Activated CD4-positive, CD25-positive, alpha-beta regulatory T cell treated with anti-CD3 and anti-CD28 coated beads, Interleukin-2, amount 50 U/mL, for 16 hours (primary cell): ENCODE results near the gene FYB1.

Source experiments
- DNase-seq: peaks from one replicate; pipeline ENCODE4 v3.0.0-alpha.2; 2020; ENCODE audit warnings: low read depth, low spot score

FYB1 gene

DNA sequence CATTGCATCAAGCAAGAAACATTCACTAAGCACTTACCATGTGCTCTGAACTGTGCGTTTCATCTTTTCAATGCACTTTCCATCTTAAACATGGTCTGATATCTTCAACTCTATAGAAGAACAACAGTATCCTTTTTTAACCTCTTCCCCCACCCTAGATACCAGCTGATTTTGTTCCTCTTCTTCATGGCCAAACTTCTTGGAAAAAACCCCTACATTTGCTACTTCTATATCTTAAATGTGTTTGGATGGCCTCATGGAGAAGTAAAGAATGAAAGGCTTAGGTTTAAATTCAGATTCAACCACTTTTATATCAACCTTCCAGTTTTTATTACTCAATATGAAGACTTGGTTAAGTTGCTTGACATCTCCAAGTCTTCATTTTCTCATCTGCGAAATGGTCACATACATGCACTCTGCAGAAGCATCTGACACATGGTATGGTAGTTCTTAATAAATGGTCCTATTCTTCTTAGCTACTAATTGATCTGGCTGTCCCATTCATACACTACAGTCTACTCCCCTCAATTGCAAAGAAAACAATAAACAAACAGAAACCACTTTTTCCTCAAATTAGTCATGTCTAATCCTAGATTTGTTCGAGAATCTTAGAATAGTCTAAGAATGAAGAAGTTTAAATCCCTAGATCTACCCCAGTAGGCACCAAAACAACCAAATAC, 59.4 kb downstream of the FYB1 start:
- DNase-seq, result no peak

DNA sequence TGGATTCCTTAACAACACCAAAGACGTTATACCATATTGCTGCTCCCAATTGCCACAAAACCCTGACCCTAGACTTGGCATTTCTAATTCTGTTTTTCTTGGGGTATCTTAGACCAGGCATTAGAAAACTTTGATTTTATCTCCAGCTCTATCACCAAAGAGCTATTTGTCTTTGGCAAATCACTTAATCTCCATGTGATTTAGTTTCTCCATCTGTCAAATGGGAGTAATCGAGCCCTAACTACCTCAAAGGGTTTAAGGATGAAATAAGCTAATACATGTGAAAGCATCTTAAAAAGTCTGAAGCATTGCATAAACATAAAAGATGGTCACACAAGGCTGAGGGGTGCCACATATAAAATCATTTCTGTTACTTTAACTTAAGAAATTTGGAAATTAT, 60.6 kb downstream of the FYB1 start:
- DNase-seq, result no peak

DNA sequence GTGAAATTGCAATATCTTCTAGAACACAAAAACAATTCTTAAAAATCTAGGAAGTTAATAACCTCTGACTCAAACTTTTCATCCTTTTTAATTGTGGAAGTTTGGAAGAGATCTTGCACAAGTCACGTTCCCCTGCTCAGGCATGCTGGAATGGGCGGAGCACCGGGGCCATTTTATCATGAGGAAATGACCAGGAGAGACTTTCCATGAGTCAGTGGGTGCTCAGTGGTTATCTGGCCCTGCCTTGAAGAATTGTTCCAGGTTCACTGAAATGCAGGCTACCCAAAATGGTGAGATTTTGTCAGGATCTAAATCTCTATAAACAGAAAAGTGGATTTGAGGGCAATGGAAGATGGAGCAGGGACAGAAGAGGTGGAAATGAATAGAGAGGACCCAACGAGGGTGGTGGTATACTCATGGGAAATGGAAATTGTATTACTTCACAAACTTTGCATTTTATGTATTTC, 61.2 kb downstream of the FYB1 start:
- DNase-seq, result no peak

DNA sequence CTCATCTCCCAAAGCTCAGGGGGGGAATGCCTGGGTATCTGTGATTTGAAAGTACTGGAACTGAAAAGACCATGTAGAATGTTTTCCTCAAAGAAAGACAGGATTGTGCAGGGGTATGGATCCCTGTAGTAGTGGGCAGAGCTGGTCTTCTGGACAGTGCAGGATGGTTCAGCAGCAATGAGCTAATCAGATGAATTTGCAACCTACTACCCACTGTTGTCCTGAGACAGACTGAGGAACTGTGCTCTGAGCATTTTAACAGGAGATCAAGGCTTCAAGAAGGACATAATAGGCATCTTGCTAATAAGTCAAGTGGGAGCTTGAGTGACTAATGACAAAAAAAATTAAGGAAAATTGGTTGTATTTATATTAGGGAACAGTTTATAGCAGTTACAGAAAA, 61.7 kb downstream of the FYB1 start:
- DNase-seq, result no peak

DNA sequence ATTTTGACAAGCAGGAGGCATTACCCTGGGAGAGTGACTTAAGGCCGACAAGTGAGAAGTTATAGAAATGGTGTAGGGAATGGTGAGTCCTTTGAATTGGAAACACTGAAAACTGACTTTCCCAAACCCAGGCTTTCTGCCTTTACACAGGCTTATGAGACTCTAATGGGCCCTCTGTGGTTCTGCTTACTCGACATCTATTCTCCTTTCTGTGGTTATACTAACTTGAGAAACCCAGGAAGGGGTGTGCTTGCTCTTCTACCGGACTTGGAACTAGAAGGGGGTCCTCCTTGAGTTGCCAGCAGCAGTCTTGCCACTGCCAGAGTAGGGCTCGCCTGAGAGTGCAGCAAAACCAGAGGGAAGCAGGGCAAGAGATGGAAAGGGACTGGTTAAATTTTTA, 63.3 kb downstream of the FYB1 start:
- DNase-seq, result no peak

DNA sequence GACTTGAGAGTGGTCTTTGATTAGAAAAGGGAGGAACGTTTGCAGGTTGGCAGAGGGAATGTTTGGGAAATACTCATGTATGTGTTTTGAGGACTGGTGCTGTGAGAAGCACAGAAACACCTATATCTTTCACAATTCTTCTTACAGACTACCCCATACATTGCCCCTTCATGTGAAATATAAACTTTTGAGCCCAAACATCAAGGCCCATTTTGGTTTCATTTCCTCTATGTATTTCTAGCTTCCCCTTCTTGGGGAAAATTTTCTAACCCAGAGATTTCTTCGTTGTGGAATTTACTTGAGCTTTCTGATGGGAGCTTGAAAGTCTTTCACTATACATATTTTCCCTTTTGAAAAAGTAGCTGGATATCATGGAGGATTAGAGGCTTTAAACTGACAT, 67.6 kb downstream of the FYB1 start:
- DNase-seq, result no peak

DNA sequence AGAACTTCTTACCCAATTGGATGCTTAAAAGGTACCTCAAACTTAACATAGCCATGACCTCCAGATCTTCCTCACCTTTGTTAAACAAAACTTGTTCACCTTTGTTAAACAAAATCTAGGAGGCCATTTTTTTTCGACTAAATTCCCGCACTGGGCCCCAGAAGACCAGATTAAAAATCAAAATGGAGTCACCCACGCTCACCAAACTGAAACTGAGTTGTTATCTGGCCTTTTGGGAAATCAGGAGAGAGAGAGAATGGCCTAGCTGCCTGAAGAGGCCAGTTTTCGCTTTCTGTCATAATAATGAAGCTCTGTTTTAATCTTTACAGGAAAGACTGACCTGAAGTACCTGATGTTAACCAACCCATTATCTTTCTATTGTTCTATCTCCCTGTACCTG, 69.4 kb downstream of the FYB1 start:
- no peak for DNase-seq

DNA sequence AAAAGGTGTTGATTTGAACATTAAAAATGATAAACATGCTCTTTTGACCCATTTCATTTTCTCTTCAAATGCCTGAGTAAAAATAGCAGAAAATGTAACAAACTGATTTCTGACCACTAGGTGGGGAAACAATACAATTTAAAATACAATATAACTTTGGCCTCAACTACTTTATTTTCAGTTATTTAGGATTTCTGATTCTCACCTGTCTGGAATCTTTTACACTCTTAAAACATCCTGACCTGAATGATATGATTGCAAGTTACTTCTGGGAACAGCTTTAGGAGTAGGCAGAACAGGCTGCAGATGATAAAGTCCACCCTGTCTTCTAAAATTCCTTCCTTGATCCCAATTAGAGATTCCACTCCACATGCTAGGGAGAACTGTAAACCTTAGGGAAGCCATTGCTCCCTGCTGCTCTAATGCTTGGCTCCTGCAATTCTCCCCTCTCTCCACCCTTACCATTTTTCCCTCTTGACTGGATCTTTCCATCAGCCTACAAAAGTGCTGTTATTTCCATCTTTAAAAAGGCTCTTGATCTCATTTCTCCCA, 70.3 kb downstream of the FYB1 start:
- DNase-seq, result no peak

DNA sequence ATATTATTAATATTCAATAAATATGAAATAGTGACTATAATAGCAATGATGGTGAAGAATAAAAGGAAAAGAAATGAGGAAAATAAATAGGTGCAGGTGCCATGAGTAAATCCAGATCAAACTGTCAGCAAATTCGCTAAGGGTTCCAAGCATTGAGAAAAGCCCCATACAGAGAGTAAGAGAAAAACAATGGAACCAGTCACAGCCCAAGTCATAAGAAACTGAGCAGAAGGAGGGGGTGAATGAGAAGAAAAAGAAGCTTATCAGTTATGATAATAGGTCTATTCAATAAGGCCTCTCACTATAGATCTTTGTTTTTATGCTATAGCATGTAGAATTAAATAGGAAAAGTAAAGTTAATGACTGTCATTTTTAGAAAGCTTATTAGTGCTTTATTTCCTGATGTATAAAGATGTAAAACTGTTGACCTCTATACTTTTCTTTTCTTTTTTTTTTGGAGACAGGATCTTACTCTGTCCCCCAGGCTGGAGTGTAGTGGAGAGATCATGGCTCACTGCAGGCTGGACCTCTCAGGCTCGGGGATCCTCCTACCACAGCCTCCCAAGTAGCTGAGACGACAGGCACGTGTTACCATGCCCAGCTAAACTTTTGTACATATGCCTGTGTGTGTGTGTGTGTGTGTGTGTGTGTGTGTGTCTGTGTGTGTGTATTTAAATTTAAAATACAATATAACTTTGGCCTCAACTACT, 72.4 kb downstream of the FYB1 start:
- no peak for DNase-seq

DNA sequence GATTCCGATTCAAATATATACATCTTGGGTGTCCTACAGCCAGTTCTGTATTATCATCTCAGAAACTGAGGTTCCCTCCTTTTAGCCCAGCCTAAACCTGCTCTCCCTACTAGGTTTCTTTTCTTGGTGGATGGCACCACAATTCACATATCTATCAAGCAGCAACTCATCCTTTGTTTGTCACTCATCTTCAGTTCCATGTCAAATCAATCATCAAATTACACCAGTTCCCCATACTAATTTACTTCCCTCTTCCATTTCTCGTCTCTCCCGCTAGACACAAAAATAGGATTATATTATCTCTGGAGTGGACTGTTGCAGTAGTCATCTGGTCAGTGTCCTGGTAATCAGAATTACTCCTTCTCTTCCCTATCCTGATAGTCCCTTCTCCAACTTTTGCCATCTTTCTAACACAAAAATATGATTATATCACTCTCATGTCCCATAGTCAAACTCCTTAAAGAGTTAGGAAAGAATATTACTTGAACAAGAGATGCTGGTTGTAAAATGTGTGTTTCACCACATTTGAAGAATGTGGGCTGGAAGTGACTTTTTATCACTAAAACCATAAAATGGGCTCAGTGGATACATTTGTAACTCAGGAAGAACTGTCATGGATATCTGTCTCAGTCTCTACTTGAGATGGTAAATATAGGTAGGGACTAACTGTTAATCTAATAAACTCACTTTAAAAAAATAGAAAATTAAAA, 76.1 kb downstream of the FYB1 start:
- no peak for DNase-seq

DNA sequence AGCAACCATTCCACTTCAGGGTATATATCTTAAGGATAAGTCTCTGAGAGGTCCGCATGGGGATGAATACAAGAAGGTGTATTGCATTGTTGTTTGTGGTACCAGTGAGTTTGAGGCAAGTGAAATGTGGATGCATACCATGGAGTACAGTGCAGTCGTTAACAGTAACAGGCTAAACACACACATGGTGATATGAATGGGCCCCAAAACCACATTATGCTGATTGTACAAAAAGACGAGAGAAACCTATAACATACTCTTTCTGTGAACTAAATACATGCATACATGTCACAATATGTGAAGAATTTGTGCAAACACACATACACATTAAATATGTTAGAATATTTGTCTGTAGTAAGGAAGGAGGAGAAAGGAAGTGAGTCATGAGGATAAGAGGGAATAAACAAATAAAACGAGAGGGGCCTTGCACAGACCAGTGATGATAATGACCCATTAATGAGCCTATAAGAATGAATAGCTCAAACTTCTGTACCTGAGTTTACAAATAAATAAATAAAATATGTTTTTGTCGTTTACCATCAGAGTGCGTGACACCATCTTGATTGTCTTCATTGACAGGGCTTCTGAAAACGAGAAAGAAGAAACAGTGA, 78.7 kb downstream of the FYB1 start:
- no peak for DNase-seq

DNA sequence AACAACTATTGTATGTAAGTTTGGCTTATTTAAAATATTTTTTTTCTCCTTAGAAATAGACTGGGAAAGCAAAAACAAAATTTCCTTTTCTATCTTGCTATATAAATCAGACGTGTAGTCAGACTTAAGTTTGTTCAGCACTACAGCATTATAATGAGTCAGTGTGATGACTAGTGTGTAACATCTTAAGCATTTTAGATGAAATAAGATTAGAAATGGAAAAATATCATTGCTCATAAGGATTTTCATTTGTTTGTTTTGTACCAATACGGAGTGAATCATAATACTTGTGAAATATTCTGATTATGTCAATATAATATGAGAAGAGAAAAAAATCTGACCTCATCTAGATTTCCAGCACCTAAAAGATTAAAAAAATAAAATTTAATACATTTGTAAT, 80.5 kb downstream of the FYB1 start:
- no peak for DNase-seq

DNA sequence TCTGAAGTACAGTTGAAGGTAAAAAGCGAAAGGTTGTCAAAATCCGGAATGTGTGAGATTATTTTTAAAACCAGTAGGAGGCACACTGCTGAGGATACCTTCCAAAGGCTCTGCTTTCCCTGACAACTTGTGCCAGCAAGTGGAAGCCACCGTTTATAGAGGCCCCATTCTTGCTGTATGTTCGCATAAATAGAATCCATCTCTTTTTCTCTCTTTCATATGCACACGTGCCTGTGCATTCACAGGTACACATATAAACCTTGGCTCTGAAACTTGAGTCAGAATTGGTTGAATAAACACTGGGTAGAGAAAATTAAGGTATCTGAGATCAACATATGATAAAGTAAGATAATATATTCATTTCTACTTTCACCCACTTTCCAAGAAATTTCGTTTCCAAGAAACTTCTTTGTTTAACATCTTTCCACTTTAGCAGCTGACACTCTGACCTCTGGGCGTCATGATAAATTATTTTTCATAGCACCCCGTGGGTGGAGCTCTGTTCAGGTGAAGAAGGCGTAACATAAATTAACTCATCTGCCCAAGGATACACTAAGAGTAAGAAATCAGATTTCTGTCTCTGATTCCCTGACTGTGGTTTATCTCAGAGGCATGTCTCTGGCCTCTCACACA, 81.4 kb downstream of the FYB1 start:
- peak; percentile 2 for DNase-seq

DNA sequence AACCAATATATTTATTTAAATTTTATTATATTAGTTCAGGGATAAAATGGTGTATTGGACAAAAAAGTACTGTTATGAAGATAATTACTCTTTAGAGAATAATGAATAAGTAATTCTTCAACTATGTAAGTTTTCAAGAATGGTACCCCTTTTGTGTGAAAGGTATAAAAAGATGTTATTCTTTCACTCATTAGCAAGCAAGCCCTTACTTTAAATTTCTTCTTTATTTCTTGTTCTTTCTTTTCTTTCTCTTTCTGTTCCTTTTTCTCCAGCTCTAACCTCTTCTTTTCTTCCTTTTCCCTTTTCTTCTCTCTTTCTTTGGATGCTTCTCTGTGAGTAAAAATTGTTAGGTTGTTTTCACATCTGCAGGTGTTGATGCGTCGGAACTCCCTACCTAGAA, 82.0 kb downstream of the FYB1 start:
- DNase-seq, result no peak

DNA sequence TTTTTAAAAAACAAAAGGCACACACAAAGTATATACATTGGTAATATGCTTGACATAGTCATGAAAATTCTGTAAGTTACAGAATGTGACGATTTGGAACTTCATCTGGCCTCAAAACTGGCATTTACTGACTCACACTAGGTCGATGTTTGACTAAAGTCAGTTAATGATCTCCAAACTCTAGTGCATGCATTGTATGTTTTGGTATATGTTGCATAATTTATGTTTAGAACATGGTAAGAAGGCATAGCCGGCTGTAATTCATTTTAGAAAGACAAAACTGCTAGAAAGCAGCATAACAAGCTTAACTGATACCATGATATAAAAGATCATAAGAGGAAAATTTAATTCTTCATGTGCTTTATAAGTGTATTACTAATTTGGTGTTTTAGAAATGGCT, 86.6 kb downstream of the FYB1 start:
- DNase-seq, result no peak

DNA sequence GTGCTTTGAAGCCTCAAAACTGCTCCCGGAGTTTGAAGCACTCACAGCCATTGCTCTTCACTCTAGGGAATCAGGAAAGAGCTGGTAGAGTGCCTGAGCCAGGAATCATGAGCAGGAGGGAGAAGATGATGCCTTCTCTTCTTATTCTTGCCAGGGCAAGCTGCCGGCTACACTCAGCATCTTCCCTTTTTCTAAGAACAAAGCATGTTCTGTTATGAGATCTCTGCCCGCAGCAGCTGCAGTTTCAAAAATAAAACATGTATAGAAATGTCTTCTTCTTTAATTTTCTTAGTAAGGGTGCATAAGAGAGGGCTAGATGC, 87.3 kb downstream of the FYB1 start:
- DNase-seq, result no peak

DNA sequence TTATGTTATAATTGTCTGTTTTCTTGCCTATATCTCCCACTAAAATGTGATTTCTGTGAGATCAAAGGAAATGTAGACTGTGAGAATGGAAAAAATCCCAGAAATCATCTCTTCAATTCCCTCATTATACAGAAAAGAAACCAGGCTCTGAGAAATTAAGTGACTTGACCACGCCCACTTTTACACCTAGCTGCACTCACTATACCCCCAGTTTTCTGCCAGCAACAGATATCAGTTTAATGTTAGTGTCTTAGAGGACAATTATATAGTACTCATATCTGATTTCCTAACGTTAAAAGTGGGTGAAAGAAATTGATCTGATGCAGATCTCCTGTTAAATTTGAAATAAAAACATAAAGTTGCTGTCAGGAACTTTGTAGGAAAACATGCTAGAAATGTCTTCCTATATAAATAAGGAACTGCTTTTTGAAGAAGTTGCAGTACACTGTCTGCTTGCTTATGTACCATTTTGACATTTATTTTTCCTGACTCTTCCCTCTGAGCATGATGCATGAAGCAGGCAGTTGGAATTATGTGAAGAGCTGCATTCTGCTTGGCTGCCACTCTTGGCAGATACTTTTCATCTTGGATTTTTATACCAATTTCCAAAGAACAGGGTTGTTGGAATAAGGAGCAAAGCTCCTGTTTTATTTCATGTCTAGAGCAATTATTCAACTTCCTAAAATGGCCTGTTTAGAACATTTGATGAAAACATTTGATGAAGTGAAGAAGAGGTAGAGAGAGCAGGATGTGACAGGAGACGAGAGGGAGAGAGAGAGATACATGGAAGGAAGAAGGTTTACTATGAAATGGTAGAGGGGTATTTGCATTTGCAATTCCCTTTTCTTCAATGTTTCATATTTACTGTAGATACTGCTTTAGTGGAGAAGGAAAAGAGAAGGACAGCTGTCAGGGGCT, 87.9 kb downstream of the FYB1 start:
- no peak for DNase-seq

DNA sequence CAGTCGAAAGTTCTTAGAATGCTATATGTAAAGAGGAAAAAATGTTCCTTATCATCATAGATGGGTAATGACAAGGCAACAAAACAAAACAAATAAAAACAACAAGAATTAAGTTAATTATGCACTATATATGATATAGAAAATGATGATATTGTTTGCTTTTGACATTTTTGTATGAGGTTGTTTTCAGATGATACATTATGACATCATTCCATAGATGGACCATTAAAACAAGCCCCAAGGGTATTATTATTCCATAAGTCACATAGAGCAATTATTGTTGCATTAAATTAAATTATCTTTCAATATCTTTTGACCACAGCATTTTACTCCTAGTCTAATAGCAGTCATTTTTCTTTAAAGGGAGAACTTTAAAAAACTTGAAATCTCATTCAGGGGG, 88.6 kb downstream of the FYB1 start:
- DNase-seq, result no peak

DNA sequence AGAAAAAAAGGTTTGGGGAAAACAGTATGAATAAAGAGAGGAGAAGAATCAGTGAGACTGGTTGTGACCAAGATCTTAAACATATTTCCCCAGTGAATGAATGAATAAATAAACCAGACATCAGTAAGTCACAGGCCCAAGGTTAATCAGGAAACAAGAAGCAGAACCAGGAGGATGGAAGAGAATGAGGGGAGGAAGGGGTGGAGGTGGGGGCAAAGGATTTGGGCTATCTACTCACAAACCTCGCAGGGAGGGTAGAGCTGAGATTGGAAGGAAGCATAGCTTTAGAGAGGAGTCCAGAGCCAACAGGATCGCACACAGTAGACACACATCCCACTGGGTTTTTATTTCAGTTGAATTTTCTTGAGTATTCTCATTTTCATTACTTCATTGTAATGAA, 97.4 kb downstream of the FYB1 start:
- DNase-seq, result no peak

DNA sequence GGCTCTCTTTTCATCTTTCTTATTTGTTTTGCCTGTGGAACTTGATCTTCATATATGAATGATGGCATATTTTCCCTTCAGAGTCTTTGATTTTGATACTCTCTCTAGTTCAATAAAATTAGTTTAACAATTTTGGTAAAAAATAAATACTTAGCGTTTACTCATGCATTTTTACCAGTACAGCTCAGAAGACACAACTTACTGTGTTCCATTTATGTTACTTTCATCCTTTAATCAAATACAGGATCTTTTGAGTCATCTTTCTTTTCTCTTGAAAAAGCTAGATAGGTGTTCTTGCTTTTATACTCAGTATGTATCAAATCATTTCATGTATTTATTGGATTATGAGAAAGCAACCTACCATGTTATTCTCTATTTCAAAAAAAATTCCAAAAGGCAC, 98.0 kb downstream of the FYB1 start:
- no peak for DNase-seq

DNA sequence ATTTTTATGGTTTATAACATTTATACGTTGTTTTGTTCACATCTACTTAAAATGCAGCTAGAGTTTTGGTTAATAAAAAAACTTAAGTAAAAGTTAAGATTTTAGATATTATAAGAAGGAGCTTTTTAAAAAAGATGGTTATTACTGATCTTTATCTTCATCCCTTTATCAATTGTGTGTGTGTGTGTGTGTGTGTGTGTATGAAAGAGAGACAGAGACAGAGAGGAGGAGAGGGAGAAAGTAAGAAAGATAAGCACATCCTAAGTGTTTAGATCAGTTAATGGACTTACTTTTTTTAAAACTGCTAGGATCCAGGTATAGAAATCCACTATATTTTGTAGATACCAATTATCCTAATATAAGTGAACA, 99.3 kb downstream of the FYB1 start:
- no peak for DNase-seq
